GM23338 (cell line): Measurements from ENCODE around the gene GUCA1A. TPM values are rescaled to one million over a fixed set of nuclear protein-coding genes. Genes with fewer than 3 reads are reported as not detected.
"Not testable (repeated sequence)": the region's sequence is repeated elsewhere in the genome, so short reads cannot be mapped to it uniquely, and the experiment has no call there.

Experiments
- ATAC-seq: fragments of 200-7000 bp; cut with Tn5 transposase; 3 replicates; pipeline ENCODE4 v1.9.1; 2020
- DNase-seq: peaks from one replicate; pipeline ENCODE4 v3.0.0-alpha.2; 2015; ENCODE audit warnings: low spot score
- H2AFZ ChIP-seq: fragments of 200-600 bp; sonication (generic); 2 replicates; pipeline ENCODE4 v1.8.0; 2016; ENCODE audit warnings: antibody characterized with exemption, mild to moderate bottlenecking, moderate library complexity
- H3F3A ChIP-seq: fragments of 200-600 bp; sonication (generic); replicated peaks from 2 replicates; pipeline ENCODE4 v1.8.0; 2017; ENCODE audit warnings: antibody characterized with exemption, mixed run types, low read depth
- H3K27ac ChIP-seq: fragments of 200-600 bp; sonication (generic); 2 replicates; pipeline ENCODE4 v1.6.1; 2016; ENCODE audit warnings: low read depth
- H3K27me3 ChIP-seq: fragments of 200-600 bp; sonication (generic); 2 replicates; pipeline ENCODE4 v1.8.0; 2016; ENCODE audit warnings: mild to moderate bottlenecking, mixed run types, moderate library complexity; ENCODE audit not compliant: insufficient read depth
- H3K36me3 ChIP-seq: fragments of 200-600 bp; sonication (generic); 2 replicates; pipeline ENCODE4 v1.8.0; 2016; ENCODE audit warnings: mild to moderate bottlenecking; ENCODE audit not compliant: insufficient read depth
- H3K4me1 ChIP-seq: fragments of 200-600 bp; sonication (generic); 2 replicates; pipeline ENCODE4 v1.8.0; 2016; ENCODE audit warnings: mild to moderate bottlenecking, moderate library complexity; ENCODE audit not compliant: insufficient read depth
- H3K4me2 ChIP-seq: fragments of 200-600 bp; sonication (generic); 2 replicates; pipeline ENCODE4 v1.7.1; 2017; ENCODE audit warnings: mixed run types
- H3K4me3 ChIP-seq: fragments of 200-600 bp; sonication (generic); 2 replicates; pipeline ENCODE4 v1.6.1; 2016; ENCODE audit warnings: mixed run types
- H3K79me2 ChIP-seq: fragments of 200-600 bp; sonication (generic); replicated peaks from 2 replicates; pipeline ENCODE4 v1.8.0; 2017; ENCODE audit warnings: mild to moderate bottlenecking; ENCODE audit not compliant: insufficient read depth
- H3K9me2 ChIP-seq: fragments of 200-600 bp; sonication (generic); 2 replicates; pipeline ENCODE4 v1.8.0; 2017; ENCODE audit not compliant: insufficient read depth
- H4K20me1 ChIP-seq: fragments of 200-600 bp; sonication (generic); replicated peaks from 2 replicates; pipeline ENCODE4 v1.8.0; 2017; ENCODE audit warnings: mild to moderate bottlenecking; ENCODE audit not compliant: insufficient read depth
- H3K27ac Mint-ChIP-seq: 2 replicates; pipeline ENCODE4 v1.8.0; 2020; ENCODE audit warnings: inconsistent platforms, mild to moderate bottlenecking, moderate library complexity, mixed read lengths
- H3K27me3 Mint-ChIP-seq: 3 replicates; pipeline ENCODE4 v1.8.0; 2022; ENCODE audit warnings: low read depth, mild to moderate bottlenecking, moderate library complexity, mixed read lengths, inconsistent platforms; ENCODE audit not compliant: insufficient read depth, poor library complexity
- H3K36me3 Mint-ChIP-seq: 3 replicates; pipeline ENCODE4 v1.8.0; 2021; ENCODE audit warnings: low read depth, mild to moderate bottlenecking, inconsistent platforms, moderate library complexity, mixed read lengths
- H3K4me1 Mint-ChIP-seq: 3 replicates; pipeline ENCODE4 v1.8.0; 2020; ENCODE audit warnings: mild to moderate bottlenecking, inconsistent platforms, mixed read lengths
- H3K4me3 Mint-ChIP-seq: 3 replicates; pipeline ENCODE4 v1.8.0; 2021; ENCODE audit warnings: moderate library complexity, mild to moderate bottlenecking, inconsistent platforms, mixed read lengths
- H3K9me3 Mint-ChIP-seq: 3 replicates; pipeline ENCODE4 v1.8.0; 2020; ENCODE audit warnings: moderate library complexity, mild to moderate bottlenecking, inconsistent platforms, mixed read lengths
- JUNB ChIP-seq: IDR thresholded peaks from one replicate; pipeline ENCODE4 v1.6.1; 2016; ENCODE audit warnings: antibody characterized with exemption; ENCODE audit not compliant: unreplicated experiment
- NANOG ChIP-seq: IDR thresholded peaks from 2 replicates; pipeline ENCODE4 v1.6.1; 2016; ENCODE audit warnings: antibody characterized with exemption, borderline replicate concordance
- STAT1 ChIP-seq: IDR thresholded peaks from one replicate; pipeline ENCODE4 v1.6.1; 2016; ENCODE audit warnings: antibody characterized with exemption; ENCODE audit not compliant: unreplicated experiment
- ZNF331 ChIP-seq: fragments of 250-450 bp; sonication (Bioruptor Pico); IDR thresholded peaks from 2 replicates; pipeline ENCODE4 v1.5.0; 2020; ENCODE audit warnings: low read depth, mild to moderate bottlenecking, moderate library complexity
- polyA plus RNA-seq: library from polyadenylated mRNA; unstranded; fragments of >200 nt; fragmentation: Nextera tagmentation; extraction: Ambion mirVana; gene quantifications from 2 replicates; pipeline ENCODE4 v1.2.1, GENCODE V29; 2016
- total RNA-seq: library from RNA; depleted of rRNA; stranded (reverse); fragments of >200 nt; shearing (Covaris generic); gene quantifications from 2 replicates; pipeline ENCODE4 v1.2.3, GENCODE V29; 2014
- TF ChIP-seq, protein P1 (sequence below): IDR thresholded peaks from 2 replicates; pipeline ENCODE4 v1.6.1; 2016; ENCODE audit warnings: antibody characterized with exemption
- TF ChIP-seq, protein P2 (sequence below): fragments of 250-450 bp; sonication (Bioruptor Pico); IDR thresholded peaks from 2 replicates; pipeline ENCODE4 v1.5.0; 2020; ENCODE audit warnings: mild to moderate bottlenecking, moderate library complexity
- TF ChIP-seq, protein P3 (sequence below): IDR thresholded peaks from one replicate; pipeline ENCODE4 v1.6.1; 2018; ENCODE audit warnings: antibody characterized with exemption; ENCODE audit not compliant: unreplicated experiment
- TF ChIP-seq, protein P4 (sequence below), 2 experiments: fragments of 200-600 bp in 1 of 2; sonication (generic) in 1 of 2; conservative IDR thresholded peaks; 2 replicates each; pipeline versions ENCODE4 v1.5.1 to v1.6.1; 2016 to 2017; ENCODE audit warnings: antibody characterized with exemption in 2 of 2, low read depth in 2 of 2, mild to moderate bottlenecking in 2 of 2, moderate library complexity in 1 of 2

GUCA1A gene
- total and polyA plus RNA-seq, 2 experiments from 2014 or later: 5.2 to 10.6 TPM

DNA sequence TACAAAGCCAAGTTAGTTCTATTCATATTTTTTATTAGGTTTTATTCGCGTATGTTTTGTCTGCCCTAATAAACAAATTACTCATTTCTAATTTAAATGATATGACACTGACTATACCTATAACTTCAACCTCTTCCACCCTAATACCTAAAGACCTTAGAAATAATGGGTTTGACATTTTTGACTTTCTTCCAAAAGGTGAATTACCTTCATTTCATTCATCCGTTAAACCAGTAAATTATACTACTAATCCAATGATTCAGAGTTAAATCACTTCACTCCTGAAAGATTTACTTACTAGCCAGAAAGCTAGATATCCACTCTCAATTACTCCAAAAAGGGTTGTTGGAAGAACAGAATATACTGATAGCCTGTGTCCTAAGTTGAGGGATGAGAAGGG, 39.3 kb downstream of the GUCA1A start:
- DNase-seq (no peak), ATAC-seq (no peak)
- H2AFZ ChIP-seq: no peak overlapping the region
- H3K27me3 Mint-ChIP-seq: peaks cover 1% of the 10 kb centered on the region
- H3F3A ChIP-seq: peaks cover 6% of the 10 kb centered on the region; the same call in 1 of the 2 replicates
- no peak overlapping the region for H3K27ac ChIP-seq
- peaks cover 5% of the 10 kb centered on the region; the same call in 1 of the 2 replicates for H3K4me1 ChIP-seq
- peaks cover 50% of the 10 kb centered on the region for H3K36me3 Mint-ChIP-seq
- peaks cover 10% of the 10 kb centered on the region for H3K79me2 ChIP-seq
- no peaks in the 10 kb centered on the region for H3K27me3 ChIP-seq
- no peak overlapping the region for H3K4me2 ChIP-seq
- no peaks in the 10 kb centered on the region for H3K9me3 Mint-ChIP-seq
- no peaks in the 10 kb centered on the region for H4K20me1 ChIP-seq
- H3K36me3 ChIP-seq: peaks cover 32% of the 10 kb centered on the region
- no peak overlapping the region for H3K4me3 ChIP-seq
- H3K4me1 Mint-ChIP-seq: peaks cover 8% of the 10 kb centered on the region
- TF ChIP-seq, protein P1, sequence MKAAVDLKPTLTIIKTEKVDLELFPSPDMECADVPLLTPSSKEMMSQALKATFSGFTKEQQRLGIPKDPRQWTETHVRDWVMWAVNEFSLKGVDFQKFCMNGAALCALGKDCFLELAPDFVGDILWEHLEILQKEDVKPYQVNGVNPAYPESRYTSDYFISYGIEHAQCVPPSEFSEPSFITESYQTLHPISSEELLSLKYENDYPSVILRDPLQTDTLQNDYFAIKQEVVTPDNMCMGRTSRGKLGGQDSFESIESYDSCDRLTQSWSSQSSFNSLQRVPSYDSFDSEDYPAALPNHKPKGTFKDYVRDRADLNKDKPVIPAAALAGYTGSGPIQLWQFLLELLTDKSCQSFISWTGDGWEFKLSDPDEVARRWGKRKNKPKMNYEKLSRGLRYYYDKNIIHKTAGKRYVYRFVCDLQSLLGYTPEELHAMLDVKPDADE: no peak
- TF ChIP-seq, protein P2, sequence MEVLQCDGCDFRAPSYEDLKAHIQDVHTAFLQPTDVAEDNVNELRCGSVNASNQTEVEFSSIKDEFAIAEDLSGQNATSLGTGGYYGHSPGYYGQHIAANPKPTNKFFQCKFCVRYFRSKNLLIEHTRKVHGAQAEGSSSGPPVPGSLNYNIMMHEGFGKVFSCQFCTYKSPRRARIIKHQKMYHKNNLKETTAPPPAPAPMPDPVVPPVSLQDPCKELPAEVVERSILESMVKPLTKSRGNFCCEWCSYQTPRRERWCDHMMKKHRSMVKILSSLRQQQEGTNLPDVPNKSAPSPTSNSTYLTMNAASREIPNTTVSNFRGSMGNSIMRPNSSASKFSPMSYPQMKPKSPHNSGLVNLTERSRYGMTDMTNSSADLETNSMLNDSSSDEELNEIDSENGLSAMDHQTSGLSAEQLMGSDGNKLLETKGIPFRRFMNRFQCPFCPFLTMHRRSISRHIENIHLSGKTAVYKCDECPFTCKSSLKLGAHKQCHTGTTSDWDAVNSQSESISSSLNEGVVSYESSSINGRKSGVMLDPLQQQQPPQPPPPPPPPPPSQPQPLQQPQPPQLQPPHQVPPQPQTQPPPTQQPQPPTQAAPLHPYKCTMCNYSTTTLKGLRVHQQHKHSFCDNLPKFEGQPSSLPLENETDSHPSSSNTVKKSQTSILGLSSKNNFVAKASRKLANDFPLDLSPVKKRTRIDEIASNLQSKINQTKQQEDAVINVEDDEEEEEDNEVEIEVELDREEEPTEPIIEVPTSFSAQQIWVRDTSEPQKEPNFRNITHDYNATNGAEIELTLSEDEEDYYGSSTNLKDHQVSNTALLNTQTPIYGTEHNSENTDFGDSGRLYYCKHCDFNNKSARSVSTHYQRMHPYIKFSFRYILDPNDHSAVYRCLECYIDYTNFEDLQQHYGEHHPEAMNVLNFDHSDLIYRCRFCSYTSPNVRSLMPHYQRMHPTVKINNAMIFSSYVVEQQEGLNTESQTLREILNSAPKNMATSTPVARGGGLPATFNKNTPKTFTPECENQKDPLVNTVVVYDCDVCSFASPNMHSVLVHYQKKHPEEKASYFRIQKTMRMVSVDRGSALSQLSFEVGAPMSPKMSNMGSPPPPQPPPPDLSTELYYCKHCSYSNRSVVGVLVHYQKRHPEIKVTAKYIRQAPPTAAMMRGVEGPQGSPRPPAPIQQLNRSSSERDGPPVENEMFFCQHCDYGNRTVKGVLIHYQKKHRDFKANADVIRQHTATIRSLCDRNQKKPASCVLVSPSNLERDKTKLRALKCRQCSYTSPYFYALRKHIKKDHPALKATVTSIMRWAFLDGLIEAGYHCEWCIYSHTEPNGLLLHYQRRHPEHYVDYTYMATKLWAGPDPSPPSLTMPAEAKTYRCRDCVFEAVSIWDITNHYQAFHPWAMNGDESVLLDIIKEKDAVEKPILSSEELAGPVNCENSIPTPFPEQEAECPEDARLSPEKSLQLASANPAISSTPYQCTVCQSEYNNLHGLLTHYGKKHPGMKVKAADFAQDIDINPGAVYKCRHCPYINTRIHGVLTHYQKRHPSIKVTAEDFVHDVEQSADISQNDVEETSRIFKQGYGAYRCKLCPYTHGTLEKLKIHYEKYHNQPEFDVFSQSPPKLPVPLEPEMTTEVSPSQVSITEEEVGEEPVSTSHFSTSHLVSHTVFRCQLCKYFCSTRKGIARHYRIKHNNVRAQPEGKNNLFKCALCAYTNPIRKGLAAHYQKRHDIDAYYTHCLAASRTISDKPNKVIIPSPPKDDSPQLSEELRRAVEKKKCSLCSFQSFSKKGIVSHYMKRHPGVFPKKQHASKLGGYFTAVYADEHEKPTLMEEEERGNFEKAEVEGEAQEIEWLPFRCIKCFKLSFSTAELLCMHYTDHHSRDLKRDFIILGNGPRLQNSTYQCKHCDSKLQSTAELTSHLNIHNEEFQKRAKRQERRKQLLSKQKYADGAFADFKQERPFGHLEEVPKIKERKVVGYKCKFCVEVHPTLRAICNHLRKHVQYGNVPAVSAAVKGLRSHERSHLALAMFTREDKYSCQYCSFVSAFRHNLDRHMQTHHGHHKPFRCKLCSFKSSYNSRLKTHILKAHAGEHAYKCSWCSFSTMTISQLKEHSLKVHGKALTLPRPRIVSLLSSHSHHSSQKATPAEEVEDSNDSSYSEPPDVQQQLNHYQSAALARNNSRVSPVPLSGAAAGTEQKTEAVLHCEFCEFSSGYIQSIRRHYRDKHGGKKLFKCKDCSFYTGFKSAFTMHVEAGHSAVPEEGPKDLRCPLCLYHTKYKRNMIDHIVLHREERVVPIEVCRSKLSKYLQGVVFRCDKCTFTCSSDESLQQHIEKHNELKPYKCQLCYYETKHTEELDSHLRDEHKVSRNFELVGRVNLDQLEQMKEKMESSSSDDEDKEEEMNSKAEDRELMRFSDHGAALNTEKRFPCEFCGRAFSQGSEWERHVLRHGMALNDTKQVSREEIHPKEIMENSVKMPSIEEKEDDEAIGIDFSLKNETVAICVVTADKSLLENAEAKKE (CRISPR knock-in tag): no peak
- TF ChIP-seq, protein P3, sequence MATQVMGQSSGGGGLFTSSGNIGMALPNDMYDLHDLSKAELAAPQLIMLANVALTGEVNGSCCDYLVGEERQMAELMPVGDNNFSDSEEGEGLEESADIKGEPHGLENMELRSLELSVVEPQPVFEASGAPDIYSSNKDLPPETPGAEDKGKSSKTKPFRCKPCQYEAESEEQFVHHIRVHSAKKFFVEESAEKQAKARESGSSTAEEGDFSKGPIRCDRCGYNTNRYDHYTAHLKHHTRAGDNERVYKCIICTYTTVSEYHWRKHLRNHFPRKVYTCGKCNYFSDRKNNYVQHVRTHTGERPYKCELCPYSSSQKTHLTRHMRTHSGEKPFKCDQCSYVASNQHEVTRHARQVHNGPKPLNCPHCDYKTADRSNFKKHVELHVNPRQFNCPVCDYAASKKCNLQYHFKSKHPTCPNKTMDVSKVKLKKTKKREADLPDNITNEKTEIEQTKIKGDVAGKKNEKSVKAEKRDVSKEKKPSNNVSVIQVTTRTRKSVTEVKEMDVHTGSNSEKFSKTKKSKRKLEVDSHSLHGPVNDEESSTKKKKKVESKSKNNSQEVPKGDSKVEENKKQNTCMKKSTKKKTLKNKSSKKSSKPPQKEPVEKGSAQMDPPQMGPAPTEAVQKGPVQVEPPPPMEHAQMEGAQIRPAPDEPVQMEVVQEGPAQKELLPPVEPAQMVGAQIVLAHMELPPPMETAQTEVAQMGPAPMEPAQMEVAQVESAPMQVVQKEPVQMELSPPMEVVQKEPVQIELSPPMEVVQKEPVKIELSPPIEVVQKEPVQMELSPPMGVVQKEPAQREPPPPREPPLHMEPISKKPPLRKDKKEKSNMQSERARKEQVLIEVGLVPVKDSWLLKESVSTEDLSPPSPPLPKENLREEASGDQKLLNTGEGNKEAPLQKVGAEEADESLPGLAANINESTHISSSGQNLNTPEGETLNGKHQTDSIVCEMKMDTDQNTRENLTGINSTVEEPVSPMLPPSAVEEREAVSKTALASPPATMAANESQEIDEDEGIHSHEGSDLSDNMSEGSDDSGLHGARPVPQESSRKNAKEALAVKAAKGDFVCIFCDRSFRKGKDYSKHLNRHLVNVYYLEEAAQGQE: no peak
- TF ChIP-seq ZNF331 (CRISPR knock-in tag): no peak
- TF ChIP-seq NANOG: no peak
- TF ChIP-seq, protein P4, sequence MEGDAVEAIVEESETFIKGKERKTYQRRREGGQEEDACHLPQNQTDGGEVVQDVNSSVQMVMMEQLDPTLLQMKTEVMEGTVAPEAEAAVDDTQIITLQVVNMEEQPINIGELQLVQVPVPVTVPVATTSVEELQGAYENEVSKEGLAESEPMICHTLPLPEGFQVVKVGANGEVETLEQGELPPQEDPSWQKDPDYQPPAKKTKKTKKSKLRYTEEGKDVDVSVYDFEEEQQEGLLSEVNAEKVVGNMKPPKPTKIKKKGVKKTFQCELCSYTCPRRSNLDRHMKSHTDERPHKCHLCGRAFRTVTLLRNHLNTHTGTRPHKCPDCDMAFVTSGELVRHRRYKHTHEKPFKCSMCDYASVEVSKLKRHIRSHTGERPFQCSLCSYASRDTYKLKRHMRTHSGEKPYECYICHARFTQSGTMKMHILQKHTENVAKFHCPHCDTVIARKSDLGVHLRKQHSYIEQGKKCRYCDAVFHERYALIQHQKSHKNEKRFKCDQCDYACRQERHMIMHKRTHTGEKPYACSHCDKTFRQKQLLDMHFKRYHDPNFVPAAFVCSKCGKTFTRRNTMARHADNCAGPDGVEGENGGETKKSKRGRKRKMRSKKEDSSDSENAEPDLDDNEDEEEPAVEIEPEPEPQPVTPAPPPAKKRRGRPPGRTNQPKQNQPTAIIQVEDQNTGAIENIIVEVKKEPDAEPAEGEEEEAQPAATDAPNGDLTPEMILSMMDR (conservative IDR thresholded peaks at IDR 0.05; ENCODE audit: low read depth in 2 of 2): no peak
- no peak for TF ChIP-seq STAT1
- no peak for TF ChIP-seq JUNB
- no peak overlapping the region for H3K4me3 Mint-ChIP-seq
- H3K9me2 ChIP-seq: no peaks in the 10 kb centered on the region
- H3K27ac Mint-ChIP-seq: no peak overlapping the region

DNA sequence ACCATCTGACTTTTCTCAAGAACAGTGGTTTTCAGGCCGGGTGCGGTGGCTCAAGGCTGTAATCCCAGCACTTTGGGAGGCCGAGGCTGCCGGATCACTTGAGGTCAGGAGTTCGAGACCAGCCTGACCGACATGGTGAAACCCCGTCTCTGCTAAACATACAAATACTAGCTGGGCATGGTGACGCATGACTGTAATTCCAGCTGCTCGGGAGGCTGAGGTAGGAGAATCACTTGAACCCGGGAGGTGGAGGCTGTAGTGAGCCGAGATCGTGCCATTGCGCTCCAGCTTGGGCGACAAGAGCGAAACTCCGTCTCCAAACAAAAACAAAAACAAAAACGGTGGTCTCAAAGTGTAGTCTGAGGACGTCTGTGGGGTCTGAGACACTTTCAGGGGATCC, 43.3 kb downstream of the GUCA1A start:
- not testable (repeated sequence) for ATAC-seq, H4K20me1 ChIP-seq, DNase-seq, H3K79me2 ChIP-seq, H3K4me1 Mint-ChIP-seq, H3K27me3 ChIP-seq, H3K9me3 Mint-ChIP-seq, H3K36me3 ChIP-seq, H3K9me2 ChIP-seq, H3K27ac ChIP-seq, H2AFZ ChIP-seq, H3K27me3 Mint-ChIP-seq, H3K4me1 ChIP-seq
- Mint-ChIP-seq H3K36me3 (peaks cover 14% of the 10 kb centered on the region), H3K4me3 (peak overlapping the region; percentile 93), H3K27ac (0 out of 2 replicates have a peak overlapping the region, but pooled peaks have one; percentile 8)
- Histone ChIP-seq H3K4me3 (peak overlapping the region; percentile 82), H3F3A (peaks cover 11% of the 10 kb centered on the region; the same call in 1 of the 2 replicates), H3K4me2 (peak overlapping the region; percentile 84)
